DOHH2 (cell line): ENCODE measurements around the gene DLGAP3.

ENCODE experiments used
- H3F3A ChIP-seq: fragments of 200-600 bp; sonication (generic), shearing (Covaris generic); 2 replicates; pipeline ENCODE4 v1.6.0; 2016; ENCODE audit warnings: antibody characterized with exemption, mild to moderate bottlenecking; ENCODE audit not compliant: control insufficient read depth, insufficient read depth
- H3K27ac ChIP-seq: fragments of 200-600 bp; sonication (generic); 2 replicates; pipeline ENCODE4 v1.5.1; 2014; ENCODE audit warnings: low read depth, mild to moderate bottlenecking, low read length, moderate library complexity
- H3K27me3 ChIP-seq: fragments of 200-600 bp; sonication (generic); 2 replicates; pipeline ENCODE4 v1.6.1; 2014; ENCODE audit warnings: mild to moderate bottlenecking, low read length, mixed read lengths; ENCODE audit not compliant: control insufficient read depth
- H3K36me3 ChIP-seq: fragments of 200-600 bp; sonication (generic); 2 replicates; pipeline ENCODE4 v1.6.1; 2014; ENCODE audit warnings: mild to moderate bottlenecking, low read length, moderate library complexity, mixed read lengths; ENCODE audit not compliant: control insufficient read depth
- H3K4me1 ChIP-seq: fragments of 200-600 bp; sonication (generic); 2 replicates; pipeline ENCODE4 v1.6.1; 2014; ENCODE audit warnings: mild to moderate bottlenecking, low read length, mixed read lengths; ENCODE audit not compliant: control insufficient read depth
- H3K4me2 ChIP-seq: fragments of 200-600 bp; sonication (generic); 2 replicates; pipeline ENCODE4 v1.6.0; 2014; ENCODE audit warnings: mild to moderate bottlenecking, low read length, moderate library complexity
- H3K4me3 ChIP-seq: fragments of 200-600 bp; sonication (generic); 2 replicates; pipeline ENCODE4 v1.5.1; 2014; ENCODE audit warnings: mild to moderate bottlenecking, low read length, mixed read lengths
- H3K79me2 ChIP-seq: fragments of 200-600 bp; sonication (generic); 2 replicates; pipeline ENCODE4 v1.6.1; 2014; ENCODE audit warnings: mild to moderate bottlenecking, low read length, mixed read lengths; ENCODE audit not compliant: control insufficient read depth
- H3K9me2 ChIP-seq: fragments of 200-600 bp; sonication (generic); replicated peaks from 2 replicates; pipeline ENCODE4 v1.6.1; 2014; ENCODE audit warnings: mild to moderate bottlenecking, low read length, mixed read lengths; ENCODE audit not compliant: control insufficient read depth
- H3K9me3 ChIP-seq: fragments of 200-600 bp; sonication (generic); 2 replicates; pipeline ENCODE4 v1.6.1; 2014; ENCODE audit warnings: antibody characterized with exemption, low read length, mixed read lengths; ENCODE audit not compliant: control insufficient read depth, insufficient read depth
- H4K20me1 ChIP-seq: fragments of 200-600 bp; sonication (generic); 2 replicates; pipeline ENCODE4 v1.6.0; 2014; ENCODE audit warnings: low read depth, mild to moderate bottlenecking, antibody characterized with exemption, low read length, moderate library complexity; ENCODE audit not compliant: control insufficient read depth, insufficient read depth
- EZH2phosphoT487 ChIP-seq: fragments of 200-600 bp; sonication (generic); IDR thresholded peaks from 2 replicates; pipeline ENCODE4 v1.6.1; 2017; ENCODE audit warnings: borderline replicate concordance, mild to moderate bottlenecking, antibody characterized with exemption, low read length, moderate library complexity, mixed read lengths
- TF ChIP-seq, protein P1 (sequence below): fragments of 200-600 bp; sonication (generic); IDR thresholded peaks from one replicate; pipeline ENCODE4 v1.5.1; 2014; ENCODE audit warnings: antibody characterized with exemption, mild to moderate bottlenecking, low read depth, low read length; ENCODE audit not compliant: poor library complexity, severe bottlenecking

DLGAP3 gene

DNA sequence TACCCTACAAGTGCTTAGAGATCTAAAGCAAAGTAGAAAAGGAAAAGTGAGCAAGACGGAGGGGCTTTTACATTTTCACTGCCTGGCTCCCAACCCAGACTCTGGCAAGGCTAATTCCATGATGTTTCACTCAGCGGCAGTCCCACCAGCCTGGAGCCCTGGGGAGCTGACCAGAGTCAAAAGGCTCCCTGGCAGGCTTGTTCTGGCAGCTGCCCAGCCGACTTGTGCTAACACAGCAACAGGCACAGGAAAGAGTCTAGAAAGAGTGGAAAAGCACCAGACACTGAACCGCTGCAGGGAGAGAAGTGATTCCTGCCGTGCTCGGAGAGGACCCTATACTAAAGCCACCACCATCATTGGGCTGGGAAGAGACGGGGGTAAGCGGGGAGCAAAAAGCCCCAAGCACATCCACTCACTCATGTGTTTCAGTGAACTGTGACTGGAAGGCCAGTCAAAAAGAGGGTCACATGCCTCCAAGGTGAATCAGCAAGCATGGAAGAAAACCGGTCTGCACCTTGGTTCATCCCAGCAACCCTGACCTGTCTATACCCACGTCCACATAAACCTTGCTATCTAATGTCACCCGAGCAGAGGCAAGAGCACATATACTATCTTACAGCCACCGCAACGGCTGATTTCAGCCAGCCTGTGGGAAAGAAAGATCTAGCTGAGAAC, 77.9 kb downstream of the DLGAP3 start:
- no peak overlapping the region for H3K4me2 ChIP-seq
- no peaks in the 10 kb centered on the region for H3K9me3 ChIP-seq
- peaks cover 28% of the 10 kb centered on the region for H3K79me2 ChIP-seq

GRCh38 chr1:34850382-34850781, 79.1 kb downstream of the DLGAP3 start:
- H3K79me2 ChIP-seq: peaks cover 19% of the 10 kb centered on the region
- H4K20me1 ChIP-seq: peaks cover 9% of the 10 kb centered on the region; the same call in 1 of the 2 replicates
- H3K9me2 ChIP-seq: no peaks in the 10 kb centered on the region
- peaks cover 45% of the 10 kb centered on the region for H3K36me3 ChIP-seq
- TF ChIP-seq, protein P1, sequence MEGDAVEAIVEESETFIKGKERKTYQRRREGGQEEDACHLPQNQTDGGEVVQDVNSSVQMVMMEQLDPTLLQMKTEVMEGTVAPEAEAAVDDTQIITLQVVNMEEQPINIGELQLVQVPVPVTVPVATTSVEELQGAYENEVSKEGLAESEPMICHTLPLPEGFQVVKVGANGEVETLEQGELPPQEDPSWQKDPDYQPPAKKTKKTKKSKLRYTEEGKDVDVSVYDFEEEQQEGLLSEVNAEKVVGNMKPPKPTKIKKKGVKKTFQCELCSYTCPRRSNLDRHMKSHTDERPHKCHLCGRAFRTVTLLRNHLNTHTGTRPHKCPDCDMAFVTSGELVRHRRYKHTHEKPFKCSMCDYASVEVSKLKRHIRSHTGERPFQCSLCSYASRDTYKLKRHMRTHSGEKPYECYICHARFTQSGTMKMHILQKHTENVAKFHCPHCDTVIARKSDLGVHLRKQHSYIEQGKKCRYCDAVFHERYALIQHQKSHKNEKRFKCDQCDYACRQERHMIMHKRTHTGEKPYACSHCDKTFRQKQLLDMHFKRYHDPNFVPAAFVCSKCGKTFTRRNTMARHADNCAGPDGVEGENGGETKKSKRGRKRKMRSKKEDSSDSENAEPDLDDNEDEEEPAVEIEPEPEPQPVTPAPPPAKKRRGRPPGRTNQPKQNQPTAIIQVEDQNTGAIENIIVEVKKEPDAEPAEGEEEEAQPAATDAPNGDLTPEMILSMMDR: no peak
- no peak for TF ChIP-seq EZH2phosphoT487
- peaks cover 6% of the 10 kb centered on the region; the same call in 1 of the 2 replicates for H3F3A ChIP-seq
- H3K9me3 ChIP-seq: no peaks in the 10 kb centered on the region
- no peaks in the 10 kb centered on the region for H3K4me1 ChIP-seq
- no peaks in the 10 kb centered on the region for H3K27me3 ChIP-seq
- no peak overlapping the region for H3K27ac ChIP-seq
- no peak overlapping the region for H3K4me2 ChIP-seq
- no peak overlapping the region for H3K4me3 ChIP-seq

More for the DNA sequence above, 77.9 kb downstream of the DLGAP3 start:
- no peaks in the 10 kb centered on the region for H3K9me2 ChIP-seq
- H3K27me3 ChIP-seq: no peaks in the 10 kb centered on the region
- H3F3A ChIP-seq: peaks cover 6% of the 10 kb centered on the region; the same call in 1 of the 2 replicates
- H3K4me1 ChIP-seq: no peaks in the 10 kb centered on the region
- no peak for TF ChIP-seq EZH2phosphoT487
- TF ChIP-seq, protein P1: no peak
- no peak overlapping the region for H3K27ac ChIP-seq
- H4K20me1 ChIP-seq: peaks cover 9% of the 10 kb centered on the region; the same call in 1 of the 2 replicates
- peaks cover 55% of the 10 kb centered on the region for H3K36me3 ChIP-seq
- no peak overlapping the region for H3K4me3 ChIP-seq

GRCh38 chr1:34847094-34847493, 82.4 kb downstream of the DLGAP3 start:
- Histone ChIP-seq H3K4me3 (no peak overlapping the region), H3K4me1 (peaks cover 7% of the 10 kb centered on the region), H3K9me2 (no peaks in the 10 kb centered on the region), H3K9me3 (no peaks in the 10 kb centered on the region), H4K20me1 (peaks cover 5% of the 10 kb centered on the region; the same call in 1 of the 2 replicates), H3K27me3 (no peaks in the 10 kb centered on the region), H3K4me2 (no peak overlapping the region), H3K27ac (no peak overlapping the region), H3F3A (no peaks in the 10 kb centered on the region), H3K79me2 (peaks cover 13% of the 10 kb centered on the region), H3K36me3 (peaks cover 22% of the 10 kb centered on the region)
- TF ChIP-seq EZH2phosphoT487: no peak
- TF ChIP-seq, protein P1: no peak
